HEK293T (cell line): ENCODE measurements around the gene PTPN2.

Experiments
- ARNT ChIP-seq: fragments of 450-650 bp; IDR thresholded peaks from 2 replicates; pipeline ENCODE4 v1.6.1; 2017; ENCODE audit warnings: mild to moderate bottlenecking
- BHLHE40 ChIP-seq: fragments of 450-650 bp; IDR thresholded peaks from 2 replicates; pipeline ENCODE4 v1.6.1; 2016; ENCODE audit warnings: mild to moderate bottlenecking, moderate library complexity, borderline replicate concordance
- CTBP1 ChIP-seq: fragments of 450-650 bp; IDR thresholded peaks from 2 replicates; pipeline ENCODE4 v1.6.1; 2016; ENCODE audit warnings: borderline replicate concordance
- ELF4 ChIP-seq: fragments of 450-650 bp; IDR thresholded peaks from 2 replicates; pipeline ENCODE4 v1.6.1; 2017; ENCODE audit warnings: antibody characterized with exemption
- FOXK2 ChIP-seq: fragments of 450-650 bp; IDR thresholded peaks from 2 replicates; pipeline ENCODE4 v1.6.1; 2016; ENCODE audit warnings: mild to moderate bottlenecking
- FOXM1 ChIP-seq: fragments of 450-650 bp; IDR thresholded peaks from 2 replicates; pipeline ENCODE4 v1.6.1; 2017; ENCODE audit warnings: mild to moderate bottlenecking, borderline replicate concordance
- L3MBTL2 ChIP-seq: fragments of 450-650 bp; conservative IDR thresholded peaks from 2 replicates; pipeline ENCODE4 v1.6.1; 2016; ENCODE audit warnings: mild to moderate bottlenecking
- LEF1 ChIP-seq: fragments of 450-650 bp; IDR thresholded peaks from 2 replicates; pipeline ENCODE4 v1.6.1; 2017; ENCODE audit warnings: mild to moderate bottlenecking, borderline replicate concordance
- SP1 ChIP-seq: fragments of 450-650 bp; IDR thresholded peaks from 2 replicates; pipeline ENCODE4 v1.6.1; 2017
- SUZ12 ChIP-seq: fragments of 450-650 bp; IDR thresholded peaks from 2 replicates; pipeline ENCODE4 v1.6.1; 2016; ENCODE audit warnings: mild to moderate bottlenecking
- TARDBP ChIP-seq: fragments of 450-650 bp; IDR thresholded peaks from 2 replicates; pipeline ENCODE4 v1.6.1; 2016
- ZNF384 ChIP-seq: fragments of 450-650 bp; IDR thresholded peaks from 2 replicates; pipeline ENCODE4 v1.6.1; 2016
- TF ChIP-seq, protein P1 (sequence below): fragments of 450-650 bp; IDR thresholded peaks from 2 replicates; pipeline ENCODE4 v1.6.1; 2016

DNA sequence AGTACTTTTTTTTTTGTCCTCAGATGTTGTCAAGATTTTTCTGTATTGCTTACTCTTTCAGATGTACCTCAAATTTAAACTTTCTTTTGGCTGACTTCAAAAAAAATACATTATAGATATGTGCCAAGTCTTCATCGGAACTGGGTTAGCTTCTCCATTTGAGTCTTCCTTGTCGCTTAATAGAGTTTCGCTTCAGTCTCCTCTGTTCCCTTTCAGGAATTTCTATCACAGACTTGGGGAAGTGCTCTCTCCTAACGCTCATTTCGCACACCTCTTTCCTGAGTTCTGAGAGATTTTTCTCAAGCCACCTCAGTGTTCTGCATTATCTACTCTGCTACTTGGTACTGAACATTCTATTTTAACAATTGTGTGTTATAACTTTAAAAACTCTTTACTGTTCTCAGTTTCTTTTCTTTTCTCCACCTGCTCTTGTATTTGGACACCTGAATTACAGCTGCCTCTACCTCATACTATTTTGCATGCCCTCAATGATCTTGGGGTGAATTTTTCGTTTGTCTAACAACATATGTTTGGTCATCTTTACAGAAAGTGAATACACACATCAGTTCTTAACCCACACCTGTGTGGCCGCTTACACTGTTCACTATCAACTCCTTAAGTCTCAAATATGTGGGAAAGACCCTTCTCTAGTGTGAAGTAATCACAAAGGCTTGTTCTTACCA is 16.5 kb downstream of the PTPN2 start:
- TF ChIP-seq TARDBP = no peak
- TF ChIP-seq SUZ12 = no peak
- no peak for TF ChIP-seq FOXK2
- TF ChIP-seq CTBP1 = no peak
- no peak for TF ChIP-seq ARNT
- no peak for TF ChIP-seq ZNF384
- TF ChIP-seq SP1 = no peak
- TF ChIP-seq, protein P1, sequence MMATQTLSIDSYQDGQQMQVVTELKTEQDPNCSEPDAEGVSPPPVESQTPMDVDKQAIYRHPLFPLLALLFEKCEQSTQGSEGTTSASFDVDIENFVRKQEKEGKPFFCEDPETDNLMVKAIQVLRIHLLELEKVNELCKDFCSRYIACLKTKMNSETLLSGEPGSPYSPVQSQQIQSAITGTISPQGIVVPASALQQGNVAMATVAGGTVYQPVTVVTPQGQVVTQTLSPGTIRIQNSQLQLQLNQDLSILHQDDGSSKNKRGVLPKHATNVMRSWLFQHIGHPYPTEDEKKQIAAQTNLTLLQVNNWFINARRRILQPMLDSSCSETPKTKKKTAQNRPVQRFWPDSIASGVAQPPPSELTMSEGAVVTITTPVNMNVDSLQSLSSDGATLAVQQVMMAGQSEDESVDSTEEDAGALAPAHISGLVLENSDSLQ = no peak
- TF ChIP-seq FOXM1 = no peak
- TF ChIP-seq BHLHE40 = no peak
- TF ChIP-seq L3MBTL2 = no peak
- TF ChIP-seq ELF4 = no peak
- TF ChIP-seq LEF1 = no peak
